ENCODE data around the gene FAM13B. TPM values are rescaled to one million over a fixed set of nuclear protein-coding genes. Genes with fewer than 3 reads are reported as not detected.
A peak's percentile ranks its signal among the peaks of the same experiment; 100 is the strongest.

The FAM13B gene
- total and polyA plus RNA-seq, 10 of the 15 experiments (the other 5 are each of a cell fraction or from before 2014, with no cell fraction given): 3.6 to 30.0 (median 20.3) TPM

GRCh38 chr5:137935190-137935589 lies 97.7 kb downstream of the FAM13B start:
- ChIA-PET RAD21 (ENCODE audit: unreplicated experiment) (interaction anchor here (1.6 to 2.7 kb wide), 4 partner anchors 45 to 156 kb away, joined by 4 to 21 read pairs (median 8); partner anchors contain the start of gene PKD2L2), POLR2A (interaction anchor here (1.0 to 1.9 kb wide), 3 partner anchors 13 to 94 kb away, joined by 3 to 7 read pairs (median 4); no protein-coding TSS in a partner anchor), CTCF (interaction anchor here (0.6 to 2.1 kb wide), 9 partner anchors 9 to 419 kb away, joined by 3 to 22 read pairs (median 4); partner anchors contain the start of gene PKD2L2), SMC1A (ENCODE audit: uncharacterized antibody, unreplicated experiment) (interaction anchor here (0.5 to 2.9 kb wide), 14 partner anchors 10 to 300 kb away, joined by 3 to 22 read pairs (median 4); partner anchors contain the start of gene PKD2L2)
- no peak overlapping the region for H2AFZ ChIP-seq (ENCODE audit: control insufficient read depth, low read depth, low read length)
- no peaks in the 10 kb centered on the region for H3K9me3 ChIP-seq (replicated peaks; ENCODE audit: control insufficient read depth, insufficient read depth, low read length)
- H3K27me3 ChIP-seq (replicated peaks in 1 of 2; ENCODE audit: control insufficient read depth in 2 of 2, insufficient read depth in 2 of 2, low read length in 1 of 2): no peaks in the 10 kb centered on the region
- 0% methylated on average over 1 of the region's 1 CpG for WGBS (ENCODE audit: insufficient coverage, insufficient replicate concordance, low lambda C conversion rate, missing lambda C conversion rate)
- no peaks in the 10 kb centered on the region; the same call in 1 of the 2 replicates for H3K79me2 ChIP-seq (ENCODE audit: control insufficient read depth, insufficient read depth, low read length)
- no peak overlapping the region for H3K4me3 ChIP-seq
- peak; percentile 25 for DNase-seq (ENCODE audit: low read depth, low spot score)
- H3K4me2 ChIP-seq (ENCODE audit: control insufficient read depth, insufficient read depth): no peak overlapping the region
- H3K9ac ChIP-seq (ENCODE audit: control insufficient read depth, insufficient read depth, low read length): no peak overlapping the region
- BruUV-seq (replicated peaks): no TSS peak
- ATAC-seq: peak; percentile 78
- in situ Hi-C loops (cut with MboI): no loop called here
- H3K36me3 ChIP-seq (ENCODE audit: control insufficient read depth in 2 of 2, insufficient read depth in 2 of 2, low read length in 1 of 2): peaks cover 6 to 18% of the 10 kb centered on the region in 2 experiments
- intact Hi-C loops (cut with micrococcal nuclease; ENCODE audit: unreplicated experiment): loop anchor here (10.0 kb wide), 1 partner anchor 160 kb away; no protein-coding TSS in a partner anchor
- no peaks in the 10 kb centered on the region for H4K20me1 ChIP-seq (ENCODE audit: control insufficient read depth, insufficient read depth)
- FAIRE-seq: peak; percentile 81
- H3K4me1 ChIP-seq (ENCODE audit: control insufficient read depth, insufficient read depth, low read length): peaks cover 20% of the 10 kb centered on the region
- H3K27ac ChIP-seq (ENCODE audit: control insufficient read depth, insufficient read depth): peak overlapping the region; percentile 37; the same call in 1 of the 2 replicates
- TF ChIP-seq PRDM15 (CRISPR knock-in tag; IDR thresholded peaks at IDR 0.05) (no peak), MLLT1 (IDR thresholded peaks at IDR 0.05) (no peak), USF1 (IDR thresholded peaks at IDR 0.05; ENCODE audit: borderline replicate concordance, extremely low read length, insufficient read depth, low read depth, low read length) (no peak), HDAC2 (IDR thresholded peaks at IDR 0.05) (no peak), MTA2 (IDR thresholded peaks at IDR 0.05; ENCODE audit: low read depth) (peak; percentile 57; the same call in 1 of the 2 replicates), E2F4 (IDR thresholded peaks at IDR 0.05; ENCODE audit: low read depth, low read length) (no peak), MEF2B (IDR thresholded peaks at IDR 0.05; ENCODE audit: partially characterized antibody, poor library complexity, severe bottlenecking) (peak; percentile 49), DPF2 (IDR thresholded peaks at IDR 0.05) (no peak), CBX5 (IDR thresholded peaks at IDR 0.05; ENCODE audit: low read depth) (no peak), MEF2A (IDR thresholded peaks at IDR 0.05; ENCODE audit: insufficient read depth, low read depth, low read length) (peak; percentile 51; the same call in 1 of the 2 replicates), BHLHE40 (IDR thresholded peaks at IDR 0.05; ENCODE audit: borderline replicate concordance in 1 of 2, low read depth in 2 of 2, low read length in 1 of 2) (peak in 1 of 2 experiments; percentile 19; a peak in 1 of 4 replicates), GABPA (IDR thresholded peaks at IDR 0.05; ENCODE audit: low read depth) (no peak), ZZZ3 (IDR thresholded peaks at IDR 0.05; ENCODE audit: control insufficient read depth, insufficient read length, low read depth) (no peak), SP1 (IDR thresholded peaks at IDR 0.05; ENCODE audit: low read depth, low read length) (no peak), MAX (IDR thresholded peaks at IDR 0.05; ENCODE audit: low read depth, low read length) (no peak), STAT3 (IDR thresholded peaks at IDR 0.05; ENCODE audit: low read depth, low read length) (peak; percentile 83; the same call in 1 of the 2 replicates)

Measured in GM12878 (cell line).